GM12878 (cell line): ENCODE measurements around the gene C12orf56. TPM values are rescaled to one million over a fixed set of nuclear protein-coding genes. Genes with fewer than 3 reads are reported as not detected.

Source experiments
- ATAC-seq: fragments of 200-7000 bp; cut with Tn5 transposase; 3 replicates; pipeline ENCODE4 v1.9.1; 2020; ENCODE audit warnings: mild to moderate bottlenecking, moderate library complexity
- BruUV-seq: library from RNA; stranded (reverse); fragments of 400-500 nt; replicated peaks from 2 replicates; lab custom pipeline; 2021; lab: Mats Ljungman, UMichigan
- CTCF ChIA-PET: fragments of 300-600 bp; sonication (Branson Sonifier 250); formaldehyde crosslinking; extraction: SDS; loops from one replicate; lab custom pipeline; 2021; ENCODE audit warnings: inconsistent platforms; lab: Yijun Ruan, JAX
- POLR2A ChIA-PET: fragments of 350-600 bp; formaldehyde crosslinking; extraction: SDS; loops from one replicate; lab custom pipeline; 2021; ENCODE audit warnings: inconsistent platforms; lab: Charles Lee
- RAD21 ChIA-PET: fragments of 300-600 bp; sonication (Branson Sonifier 250); formaldehyde crosslinking; loops from one replicate; lab custom pipeline; 2023; ENCODE audit warnings: antibody characterized with exemption; ENCODE audit not compliant: unreplicated experiment; lab: Charles Lee
- SMC1A ChIA-PET: fragments of 300-600 bp; sonication (Branson Sonifier 250); formaldehyde crosslinking; loops from one replicate; lab custom pipeline; 2023; ENCODE audit not compliant: unreplicated experiment, uncharacterized antibody; lab: Charles Lee
- DNase-seq: peaks from one replicate; pipeline ENCODE4 v3.0.0-alpha.2; 2011; ENCODE audit warnings: low read depth, low spot score
- FAIRE-seq: peaks from 3 replicates; lab custom pipeline; 2011; peaks lifted over from hg19 to GRCh38; lab: Jason Lieb, UNC
- H2AFZ ChIP-seq: 2 replicates; pipeline ENCODE4 v1.6.0; 2011; ENCODE audit warnings: low read depth, low read length, control low read depth; ENCODE audit not compliant: control insufficient read depth
- H3K27ac ChIP-seq: 2 replicates; pipeline ENCODE4 v1.5.1; 2011; ENCODE audit warnings: control low read depth; ENCODE audit not compliant: control insufficient read depth, insufficient read depth
- H3K27me3 ChIP-seq, 2 experiments: replicated peaks in 1 of 2; 2 replicates each; pipeline versions ENCODE4 v1.6.0 to v1.6.1; 2011; ENCODE audit warnings: low read length in 1 of 2; ENCODE audit not compliant: control insufficient read depth in 2 of 2, insufficient read depth in 2 of 2
- H3K36me3 ChIP-seq, 2 experiments: 2 replicates each; pipeline ENCODE4 v1.5.1; 2011; ENCODE audit warnings: low read length in 1 of 2; ENCODE audit not compliant: control insufficient read depth in 2 of 2, insufficient read depth in 2 of 2
- H3K4me1 ChIP-seq: 2 replicates; pipeline ENCODE4 v1.6.1; 2011; ENCODE audit warnings: mild to moderate bottlenecking, low read length, moderate library complexity, mixed read lengths; ENCODE audit not compliant: control insufficient read depth, insufficient read depth
- H3K4me2 ChIP-seq: 2 replicates; pipeline ENCODE4 v1.6.0; 2011; ENCODE audit warnings: control low read depth; ENCODE audit not compliant: control insufficient read depth, insufficient read depth
- H3K4me3 ChIP-seq: fragments of 200-600 bp; sonication (generic); 2 replicates; pipeline ENCODE4 v1.5.1; 2016
- H3K79me2 ChIP-seq: 2 replicates; pipeline ENCODE4 v1.6.0; 2011; ENCODE audit warnings: low read length; ENCODE audit not compliant: control insufficient read depth, insufficient read depth
- H3K9ac ChIP-seq: 2 replicates; pipeline ENCODE4 v1.8.0; 2011; ENCODE audit warnings: low read length, control low read depth, mixed read lengths; ENCODE audit not compliant: control insufficient read depth, insufficient read depth
- H3K9me3 ChIP-seq: replicated peaks from 3 replicates; pipeline ENCODE4 v1.5.1; 2011; ENCODE audit warnings: mild to moderate bottlenecking, low read length; ENCODE audit not compliant: control insufficient read depth, insufficient read depth
- H4K20me1 ChIP-seq: 2 replicates; pipeline ENCODE4 v1.6.0; 2011; ENCODE audit not compliant: control insufficient read depth, insufficient read depth
- ASH2L ChIP-seq: fragments of 300-600, 200-600 bp; sonication (generic); IDR thresholded peaks from 2 replicates; pipeline ENCODE4 v1.6.1; 2017; ENCODE audit warnings: low read depth, mild to moderate bottlenecking, borderline replicate concordance
- CREM ChIP-seq: IDR thresholded peaks from 2 replicates; pipeline ENCODE4 v1.6.1; 2014; ENCODE audit warnings: antibody characterized with exemption, low read depth
- MYC ChIP-seq: IDR thresholded peaks from 2 replicates; pipeline ENCODE4 v1.6.1; 2011; ENCODE audit warnings: mild to moderate bottlenecking, low read length, moderate library complexity, inconsistent platforms; ENCODE audit not compliant: insufficient read depth, insufficient replicate concordance, insufficient read length, severe bottlenecking
- NFYA ChIP-seq: IDR thresholded peaks from 2 replicates; pipeline ENCODE4 v1.6.1; 2011; ENCODE audit warnings: low read depth, mild to moderate bottlenecking, low read length, improper control_type of control experiment, borderline replicate concordance
- PAX5 ChIP-seq: IDR thresholded peaks from 2 replicates; pipeline ENCODE4 v1.6.1; 2011; ENCODE audit warnings: low read depth, low read length, borderline replicate concordance
- POLR2AphosphoS5 ChIP-seq: IDR thresholded peaks from 2 replicates; pipeline ENCODE4 v1.6.1; 2011; ENCODE audit warnings: mild to moderate bottlenecking, low read length, inconsistent platforms
- POU2F2 ChIP-seq: IDR thresholded peaks from 3 replicates; pipeline ENCODE4 v1.6.1; 2011; ENCODE audit warnings: low read depth, mild to moderate bottlenecking, low read length, borderline replicate concordance
- RAD51 ChIP-seq: fragments of 450-650 bp; IDR thresholded peaks from 2 replicates; pipeline ENCODE4 v1.6.1; 2016; ENCODE audit warnings: moderate library complexity, mild to moderate bottlenecking, inconsistent platforms
- SKIL ChIP-seq: fragments of 450-650 bp; IDR thresholded peaks from 2 replicates; pipeline ENCODE4 v1.6.1; 2017; ENCODE audit warnings: mild to moderate bottlenecking, low read depth, inconsistent platforms; ENCODE audit not compliant: poor library complexity, severe bottlenecking
- SMAD1 ChIP-seq: fragments of 450-650 bp; IDR thresholded peaks from 2 replicates; pipeline ENCODE4 v1.6.1; 2018; ENCODE audit warnings: mild to moderate bottlenecking, low read depth; ENCODE audit not compliant: partially characterized antibody
- SUZ12 ChIP-seq: fragments of 200-600 bp; sonication (generic); IDR thresholded peaks from one replicate; pipeline ENCODE4 v1.6.1; 2018; ENCODE audit warnings: antibody characterized with exemption, mild to moderate bottlenecking; ENCODE audit not compliant: unreplicated experiment
- TCF7 ChIP-seq: IDR thresholded peaks from 2 replicates; pipeline ENCODE4 v1.6.1; 2014; ENCODE audit warnings: antibody characterized with exemption, borderline replicate concordance
- YY1 ChIP-seq: IDR thresholded peaks from 2 replicates; pipeline ENCODE4 v1.6.1; 2011; ENCODE audit warnings: low read depth, mild to moderate bottlenecking, low read length
- ZNF217 ChIP-seq: fragments of 450-650 bp; IDR thresholded peaks from 2 replicates; pipeline ENCODE4 v1.6.1; 2017; ENCODE audit warnings: antibody characterized with exemption, mild to moderate bottlenecking
- WGBS: methylation state at CpG from one replicate; pipeline ENCODE4 v1.1.6; 2016; ENCODE audit warnings: low lambda C conversion rate; ENCODE audit not compliant: insufficient replicate concordance, insufficient coverage; ENCODE audit errors: missing lambda C conversion rate; 5-methylcytosine and 5-hydroxymethylcytosine counted together
- in situ Hi-C: fragments of 300-500 bp; cut with MboI; formaldehyde crosslinking; loops from 9 replicates; pipeline ENCODE4 v1.14.3; 2018; ENCODE audit warnings: mixed read lengths
- intact Hi-C: fragments of 100-400 bp; cut with micrococcal nuclease; formaldehyde crosslinking; loops from one replicate; pipeline ENCODE4 v1.14.2; 2022; ENCODE audit not compliant: unreplicated experiment
- polyA plus RNA-seq, 11 experiments: library from polyadenylated mRNA; depleted of rRNA in 4 of 11; unstranded in 6 of 11; stranded (reverse) in 5 of 11; fragments of >200 nt; fragmentation: Nextera tagmentation in 4 of 11; fragmentation: Illumina TruSeq in 1 of 11; extraction: Ambion mirVana in 4 of 11; extraction: Trizol in 1 of 11; gene quantifications; 1 replicate in 1 of 11; 2 replicates in 10 of 11; pipeline versions ENCODE4 v1.2.1 to v1.2.3, GENCODE V29; 2011 to 2016; ENCODE audit warnings: inconsistent platforms in 2 of 11, missing spikeins in 2 of 11, low read depth in 1 of 11
- total RNA-seq, 4 experiments: library from RNA; depleted of rRNA in 3 of 4; stranded (reverse); fragments of >200 nt in 3 of 4; fragmentation: Illumina TruSeq in 1 of 4; extraction: Trizol in 1 of 4; gene quantifications; 2 replicates each; pipeline versions ENCODE4 v1.2.1 to v1.2.3, GENCODE V29; 2013 to 2021

Gene C12orf56
- total and polyA plus RNA-seq, 10 of the 15 experiments (the other 5 are each of a cell fraction or from before 2014, with no cell fraction given), result not detected

- H3K9ac ChIP-seq, result no peak overlapping the region
- no peaks in the 10 kb centered on the region for H3K79me2 ChIP-seq
- SMC1A ChIA-PET, result interaction anchor here (0.6 kb wide), 1 partner anchor 149 kb away, joined by 3 read pairs; no protein-coding TSS in a partner anchor
- no peak overlapping the region for H2AFZ ChIP-seq
- no peaks in the 10 kb centered on the region; a peak in 1 of 4 replicates for H3K27me3 ChIP-seq
- CTCF ChIA-PET, result no interaction called here
- TF ChIP-seq SUZ12, result no peak
- no peak for TF ChIP-seq ASH2L
- no peak for TF ChIP-seq TCF7
- TF ChIP-seq SKIL, result no peak
- TF ChIP-seq YY1, result no peak
- no peak for TF ChIP-seq PAX5
- no peak for TF ChIP-seq CREM
- TF ChIP-seq SMAD1, result no peak
- TF ChIP-seq RAD51, result no peak
- no peak for TF ChIP-seq NFYA
- no peak for TF ChIP-seq POU2F2
- TF ChIP-seq MYC, result no peak
- TF ChIP-seq POLR2AphosphoS5, result no peak
- no peak for TF ChIP-seq ZNF217
- POLR2A ChIA-PET, result no interaction called here
- no peaks in the 10 kb centered on the region for H4K20me1 ChIP-seq
- H3K4me2 ChIP-seq, result no peak overlapping the region
- no TSS peak for BruUV-seq
- RAD21 ChIA-PET, result no interaction called here
- no peaks in the 10 kb centered on the region for H3K9me3 ChIP-seq
- intact Hi-C loops (no loop called here), in situ Hi-C loops (loop anchor here (10.0 to 25.0 kb wide), 3 partner anchors 604 to 1157 kb away; partner anchors contain the start of gene DPY19L2)
- WGBS, result 12% methylated on average over 2 of the region's 2 CpGs
- H3K4me3 ChIP-seq, result no peak overlapping the region
- no peaks in the 10 kb centered on the region for H3K4me1 ChIP-seq
- H3K36me3 ChIP-seq, result no peaks in the 10 kb centered on the region
- ATAC-seq, result no peak
- FAIRE-seq, result no peak
- H3K27ac ChIP-seq, result no peak overlapping the region
- no peak for DNase-seq
Observed at GRCh38 chr12:64269161-64269560, 121.4 kb downstream of the C12orf56 start.
